Mesenchymal stem cell (in vitro differentiated cells and primary cell): ENCODE data around the gene PEX5L.

Source experiments
- DNase-seq: peaks from one replicate; pipeline ENCODE4 v3.0.0-alpha.2; 2013
- H2AFZ ChIP-seq: one replicate; pipeline ENCODE4 v1.6.1; 2013; ENCODE audit warnings: low read depth, mild to moderate bottlenecking, control low read depth, inconsistent platforms, low read length, moderate library complexity
- H2AK5ac ChIP-seq: 2 replicates; pipeline ENCODE4 v1.6.1; 2013; ENCODE audit warnings: low read length, moderate library complexity, mild to moderate bottlenecking, inconsistent platforms; ENCODE audit not compliant: severe bottlenecking
- H2BK120ac ChIP-seq: one replicate; pipeline ENCODE4 v1.6.1; 2013; ENCODE audit warnings: low read depth, mild to moderate bottlenecking, inconsistent platforms, low read length, moderate library complexity
- H2BK12ac ChIP-seq, 2 experiments: one replicate each; pipeline ENCODE4 v1.6.1; 2013; ENCODE audit warnings: inconsistent platforms in 2 of 2, low read length in 2 of 2, mild to moderate bottlenecking in 2 of 2, moderate library complexity in 2 of 2, control low read depth in 1 of 2
- H2BK15ac ChIP-seq: one replicate; pipeline ENCODE4 v1.6.1; 2013; ENCODE audit warnings: mild to moderate bottlenecking, low read depth, inconsistent platforms; ENCODE audit not compliant: poor library complexity, severe bottlenecking
- H2BK5ac ChIP-seq: 2 replicates; pipeline ENCODE4 v1.6.1; 2013; ENCODE audit warnings: low read depth, mild to moderate bottlenecking, low read length, control low read depth, inconsistent platforms; ENCODE audit not compliant: poor library complexity, severe bottlenecking
- H3K14ac ChIP-seq, 2 experiments: one replicate each; pipeline ENCODE4 v1.6.1; 2013; ENCODE audit warnings: inconsistent platforms in 2 of 2, low read length in 2 of 2, control low read depth in 1 of 2, mild to moderate bottlenecking in 1 of 2, moderate library complexity in 1 of 2
- H3K18ac ChIP-seq, 2 experiments: one replicate each; pipeline ENCODE4 v1.6.1; 2013; ENCODE audit warnings: inconsistent platforms in 2 of 2, low read length in 2 of 2, control low read depth in 1 of 2, low read depth in 1 of 2, mild to moderate bottlenecking in 1 of 2
- H3K23ac ChIP-seq, 2 experiments: one replicate each; pipeline ENCODE4 v1.6.1; 2013; ENCODE audit warnings: inconsistent platforms in 2 of 2, low read length in 2 of 2, mild to moderate bottlenecking in 2 of 2, moderate library complexity in 2 of 2, control low read depth in 1 of 2
- H3K27ac ChIP-seq: 2 replicates; pipeline ENCODE4 v1.5.1; 2013; ENCODE audit warnings: mild to moderate bottlenecking, moderate library complexity, low read length, control low read depth, inconsistent platforms; ENCODE audit not compliant: poor library complexity, severe bottlenecking
- H3K27me3 ChIP-seq, 2 experiments: 2 replicates each; pipeline versions ENCODE4 v1.6.1 to v1.7.0; 2013; ENCODE audit warnings: low read length in 2 of 2, mild to moderate bottlenecking in 2 of 2, moderate library complexity in 2 of 2, control low read depth in 1 of 2, inconsistent platforms in 1 of 2; ENCODE audit not compliant: control insufficient read depth in 1 of 2, insufficient read depth in 1 of 2
- H3K36me3 ChIP-seq, 2 experiments: 2 replicates each; pipeline versions ENCODE4 v1.6.1 to v1.7.0; 2013; ENCODE audit warnings: low read length in 2 of 2, control low read depth in 1 of 2, inconsistent platforms in 1 of 2, low read depth in 1 of 2, mild to moderate bottlenecking in 1 of 2; ENCODE audit not compliant: insufficient read depth in 2 of 2, control insufficient read depth in 1 of 2
- H3K4ac ChIP-seq, 2 experiments: one replicate each; pipeline ENCODE4 v1.6.1; 2013; ENCODE audit warnings: inconsistent platforms in 2 of 2, low read length in 2 of 2, mild to moderate bottlenecking in 2 of 2, moderate library complexity in 2 of 2, control low read depth in 1 of 2, low read depth in 1 of 2
- H3K4me1 ChIP-seq: 2 replicates; pipeline ENCODE4 v1.6.1; 2013; ENCODE audit warnings: low read depth, low read length, control low read depth; ENCODE audit not compliant: control insufficient read depth, insufficient read depth
- H3K4me2 ChIP-seq: 2 replicates; pipeline ENCODE4 v1.6.1; 2013; ENCODE audit warnings: low read length, mild to moderate bottlenecking, inconsistent platforms; ENCODE audit not compliant: poor library complexity, severe bottlenecking
- H3K4me3 ChIP-seq, 2 experiments: 2 replicates each; pipeline versions ENCODE4 v1.5.1 to v1.7.0; 2013; ENCODE audit warnings: low read length in 2 of 2, mild to moderate bottlenecking in 2 of 2, control low read depth in 1 of 2, low read depth in 1 of 2; ENCODE audit not compliant: insufficient read depth in 1 of 2
- H3K79me1 ChIP-seq: replicated peaks from 2 replicates; pipeline ENCODE4 v1.6.1; 2013; ENCODE audit warnings: mild to moderate bottlenecking, control low read depth, low read length, inconsistent platforms; ENCODE audit not compliant: poor library complexity, severe bottlenecking
- H3K9ac ChIP-seq: 2 replicates; pipeline ENCODE4 v1.7.0; 2013; ENCODE audit warnings: mild to moderate bottlenecking, low read length, moderate library complexity
- H3K9me3 ChIP-seq: 2 replicates; pipeline ENCODE4 v1.7.0; 2013; ENCODE audit warnings: mild to moderate bottlenecking, low read length; ENCODE audit not compliant: control insufficient read depth
- H4K8ac ChIP-seq: one replicate; pipeline ENCODE4 v1.6.1; 2013; ENCODE audit warnings: inconsistent platforms, mild to moderate bottlenecking, low read length, moderate library complexity
- H4K91ac ChIP-seq: one replicate; pipeline ENCODE4 v1.6.1; 2013; ENCODE audit warnings: mild to moderate bottlenecking, low read length, inconsistent platforms
- WGBS: methylation state at CpG from one replicate; pipeline ENCODE4 v1.1.7; 2013; ENCODE audit warnings: mixed read lengths; 5-methylcytosine and 5-hydroxymethylcytosine counted together

Gene PEX5L

GRCh38 chr3:179942553-179943075 lies 94.1 kb downstream of the PEX5L start:
- H2BK120ac ChIP-seq = no peak overlapping the region
- DNase-seq = no peak
- 88% methylated on average over 9 of the region's 11 CpGs for WGBS

DNA sequence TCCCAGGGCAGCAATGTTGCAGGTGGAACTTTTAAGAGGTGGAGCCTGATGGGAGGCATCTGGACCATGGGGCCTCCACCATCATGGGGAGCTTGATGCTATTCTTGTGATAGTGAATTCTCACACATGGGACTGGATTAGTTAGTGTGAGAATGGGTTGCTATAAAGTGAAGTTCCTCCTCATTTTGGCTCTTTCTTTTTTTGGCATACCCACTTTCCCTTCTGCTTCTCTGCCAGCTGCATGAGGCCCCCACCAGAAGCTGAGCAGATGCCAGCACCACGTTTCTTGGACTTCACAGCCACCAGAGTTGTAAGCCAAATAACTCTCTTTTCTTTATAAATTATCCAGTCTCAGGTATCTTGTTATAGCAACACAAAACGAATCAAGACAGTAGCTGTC lies 101.0 kb downstream of the PEX5L start:
- Histone ChIP-seq H3K4ac (no peak overlapping the region), H3K79me1 (no peaks in the 10 kb centered on the region), H2AFZ (no peak overlapping the region), H3K36me3 (no peaks in the 10 kb centered on the region), H2BK120ac (no peak overlapping the region), H3K18ac (no peak overlapping the region), H2BK15ac (no peak overlapping the region), H3K27ac (no peak overlapping the region), H3K23ac (no peak overlapping the region), H3K4me2 (no peak overlapping the region), H3K14ac (no peak overlapping the region), H2BK12ac (no peak overlapping the region), H2BK5ac (no peak overlapping the region), H3K9me3 (no peaks in the 10 kb centered on the region), H3K4me1 (no peaks in the 10 kb centered on the region), H3K9ac (no peak overlapping the region), H3K4me3 (no peak overlapping the region), H4K91ac (no peak overlapping the region), H4K8ac (no peak overlapping the region), H3K27me3 (peaks cover 0 to 5% of the 10 kb centered on the region in 2 experiments), H2AK5ac (no peak overlapping the region)
- WGBS = 29% methylated on average over 2 of the region's 2 CpGs
- no peak for DNase-seq

More at GRCh38 chr3:179942553-179943075, 94.1 kb downstream of the PEX5L start:
- Histone ChIP-seq H3K27me3 (peaks cover 0 to 7% of the 10 kb centered on the region in 2 experiments), H3K4me3 (peak overlapping the region; percentile 51 to 82), H3K18ac (no peak overlapping the region), H2BK15ac (no peak overlapping the region), H4K91ac (no peak overlapping the region), H3K4me1 (peaks cover 5% of the 10 kb centered on the region), H2AK5ac (no peak overlapping the region), H3K14ac (no peak overlapping the region), H3K4ac (no peak overlapping the region), H4K8ac (no peak overlapping the region), H3K27ac (no peak overlapping the region), H2BK12ac (no peak overlapping the region), H2AFZ (no peak overlapping the region), H3K23ac (no peak overlapping the region), H3K79me1 (no peaks in the 10 kb centered on the region), H3K9ac (peak overlapping the region; percentile 72), H2BK5ac (no peak overlapping the region), H3K4me2 (peak overlapping the region; percentile 90), H3K9me3 (no peaks in the 10 kb centered on the region), H3K36me3 (no peaks in the 10 kb centered on the region)

DNA sequence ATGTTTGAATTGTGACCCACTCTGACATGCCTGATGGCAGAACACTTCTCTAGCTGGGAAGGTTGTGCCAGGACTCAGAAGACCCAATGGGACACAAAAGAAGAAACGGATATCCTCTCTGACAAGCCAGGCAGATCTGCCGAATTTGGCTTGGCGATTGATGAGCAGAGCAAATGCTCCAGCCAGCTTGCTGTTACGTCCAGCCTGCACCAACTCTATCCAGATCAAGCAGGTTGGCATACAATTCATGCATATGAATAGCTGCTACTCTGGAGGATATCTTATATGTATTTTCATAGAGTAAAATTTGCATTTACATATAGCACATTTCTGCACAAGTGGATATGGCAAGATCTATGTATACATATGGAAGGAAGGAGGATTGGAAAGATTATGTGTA lies 102.8 kb downstream of the PEX5L start:
- no peak overlapping the region for H4K91ac ChIP-seq
- no peak for DNase-seq
- no peaks in the 10 kb centered on the region for H3K79me1 ChIP-seq
- H3K27me3 ChIP-seq = peaks cover 0 to 5% of the 10 kb centered on the region in 2 experiments
- no peak overlapping the region for H3K4me2 ChIP-seq
- no peak overlapping the region for H2AK5ac ChIP-seq
- H4K8ac ChIP-seq = no peak overlapping the region
- no peak overlapping the region for H2BK12ac ChIP-seq
- H3K23ac ChIP-seq = no peak overlapping the region
- no peak overlapping the region for H3K9ac ChIP-seq
- no peaks in the 10 kb centered on the region for H3K4me1 ChIP-seq
- no peak overlapping the region for H3K4me3 ChIP-seq
- 80% methylated on average over 3 of the region's 4 CpGs for WGBS
- no peaks in the 10 kb centered on the region for H3K9me3 ChIP-seq
- H2BK5ac ChIP-seq = no peak overlapping the region
- no peaks in the 10 kb centered on the region for H3K36me3 ChIP-seq
- H3K14ac ChIP-seq = no peak overlapping the region
- H2BK120ac ChIP-seq = no peak overlapping the region
- no peak overlapping the region for H3K18ac ChIP-seq
- no peak overlapping the region for H3K4ac ChIP-seq
- no peak overlapping the region for H3K27ac ChIP-seq
- H2AFZ ChIP-seq = no peak overlapping the region
- H2BK15ac ChIP-seq = no peak overlapping the region

DNA sequence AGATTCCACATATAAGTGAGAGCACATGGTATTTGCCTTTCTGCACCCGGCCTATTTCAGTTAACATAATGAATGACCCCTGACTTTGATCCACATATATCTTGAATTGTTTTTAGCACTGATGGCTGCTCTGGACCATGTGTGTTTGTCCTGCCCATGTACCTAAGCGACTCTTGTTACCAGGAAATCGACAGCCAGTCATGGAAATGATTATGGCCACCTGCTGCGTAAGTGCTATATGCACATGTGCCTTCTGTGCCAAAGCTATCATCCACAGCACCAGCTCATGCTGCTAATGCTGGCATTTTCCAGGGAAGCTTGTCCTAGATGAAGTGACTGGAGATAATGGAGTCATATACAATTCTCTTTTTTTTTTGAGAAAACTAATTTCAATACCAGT lies 103.7 kb downstream of the PEX5L start:
- H2AFZ ChIP-seq = no peak overlapping the region
- no peak overlapping the region for H3K18ac ChIP-seq
- no peak overlapping the region for H3K23ac ChIP-seq
- H2BK5ac ChIP-seq = no peak overlapping the region
- H3K27me3 ChIP-seq = peaks cover 0 to 5% of the 10 kb centered on the region in 2 experiments
- no peak overlapping the region for H2BK12ac ChIP-seq
- no peak overlapping the region for H3K14ac ChIP-seq
- H3K9ac ChIP-seq = no peak overlapping the region
- H2BK15ac ChIP-seq = no peak overlapping the region
- H3K4me2 ChIP-seq = no peak overlapping the region
- no peak overlapping the region for H2BK120ac ChIP-seq
- no peaks in the 10 kb centered on the region for H3K79me1 ChIP-seq
- H3K9me3 ChIP-seq = no peaks in the 10 kb centered on the region
- H3K4me3 ChIP-seq = no peak overlapping the region
- H4K8ac ChIP-seq = no peak overlapping the region
- H3K4ac ChIP-seq = no peak overlapping the region
- H3K36me3 ChIP-seq = no peaks in the 10 kb centered on the region
- no peak overlapping the region for H3K27ac ChIP-seq
- H3K4me1 ChIP-seq = no peaks in the 10 kb centered on the region
- no peak overlapping the region for H4K91ac ChIP-seq
- DNase-seq = no peak
- 79% methylated on average over 4 of the region's 4 CpGs for WGBS
- H2AK5ac ChIP-seq = no peak overlapping the region
